ENCODE measurements around the gene EML4. TPM values are rescaled to one million over a fixed set of nuclear protein-coding genes. Genes with fewer than 3 reads are reported as not detected.

Gene EML4
- total and polyA plus RNA-seq, 7 experiments from 2014 or later = 64.9 to 167 (median 141) TPM

DNA sequence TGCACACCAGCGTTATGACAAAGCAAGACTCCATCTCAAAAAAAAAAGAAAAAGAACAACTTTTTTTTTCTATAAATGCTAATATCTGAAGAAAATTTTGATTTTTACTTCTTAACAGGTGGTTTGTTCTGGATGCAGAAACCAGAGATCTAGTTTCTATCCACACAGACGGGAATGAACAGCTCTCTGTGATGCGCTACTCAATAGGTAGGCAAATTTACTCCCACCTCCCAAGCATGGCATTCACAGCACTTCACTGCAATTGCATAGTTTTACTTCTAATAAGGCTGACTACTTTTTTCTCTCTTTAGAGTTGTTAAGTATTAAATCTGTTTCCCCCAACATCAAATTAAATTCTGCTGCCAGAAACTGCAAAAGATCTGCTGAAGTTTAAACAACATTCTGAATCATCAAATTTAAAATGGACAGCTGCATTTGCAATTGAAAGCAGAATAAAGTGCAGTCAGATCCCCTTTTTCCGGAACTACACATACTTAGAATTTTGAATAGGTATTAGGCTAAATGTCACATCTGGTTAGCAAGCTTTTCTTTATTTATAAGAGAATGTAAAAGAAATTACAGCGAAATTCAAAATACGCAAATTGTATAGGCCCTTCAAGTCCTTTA is 146.8 kb downstream of the EML4 start:
- Histone ChIP-seq H3K36me3 (ENCODE audit: control insufficient read depth in 2 of 3, insufficient read depth in 3 of 3, low read length in 3 of 3) (peaks cover 6 to 34% (median 6%) of the 10 kb centered on the region in 3 experiments), H3K4me1 (ENCODE audit: control insufficient read depth in 2 of 2, insufficient read depth in 2 of 2, low read length in 2 of 2) (no peaks in the 10 kb centered on the region), H3K27me3 (ENCODE audit: control insufficient read depth in 2 of 2, insufficient read depth in 2 of 2, low read length in 2 of 2) (no peaks in the 10 kb centered on the region), H3K9me3 (ENCODE audit: control insufficient read depth in 2 of 3, low read length in 3 of 3) (no peaks in the 10 kb centered on the region), H3K27ac (ENCODE audit: low read depth, low read length) (no peak overlapping the region), H3K4me3 (ENCODE audit: low read length) (no peak overlapping the region)
- no peaks in the 10 kb centered on the region for H3K9me3 Mint-ChIP-seq
- DNase-seq = no peak
- no peak overlapping the region for H3K4me3 Mint-ChIP-seq
- H3K27me3 Mint-ChIP-seq = no peaks in the 10 kb centered on the region
- ChIA-PET CTCF (interaction anchor here (0.7 to 1.1 kb wide), 2 partner anchors 20 to 204 kb away, joined by 3 read pairs; no protein-coding TSS in a partner anchor), POLR2A (interaction anchor here (0.6 kb wide), 1 partner anchor 144 kb away, joined by 4 read pairs; no protein-coding TSS in a partner anchor)
- H3K4me1 Mint-ChIP-seq = peaks cover 7 to 43% (median 31%) of the 10 kb centered on the region in 7 donors
- peaks cover 5 to 46% (median 32%) of the 10 kb centered on the region in 5 donors for H3K36me3 Mint-ChIP-seq
- intact Hi-C loops (cut with micrococcal nuclease) = loop anchor here in 1 of 2 donors (2.0 to 5.0 kb wide), 2 partner anchors 15 to 214 kb away; no protein-coding TSS in a partner anchor
- no peak for ATAC-seq
- H3K27ac Mint-ChIP-seq = peak overlapping the region in 8 of 9 donors; percentile 22 to 90 (median 70)

DNA sequence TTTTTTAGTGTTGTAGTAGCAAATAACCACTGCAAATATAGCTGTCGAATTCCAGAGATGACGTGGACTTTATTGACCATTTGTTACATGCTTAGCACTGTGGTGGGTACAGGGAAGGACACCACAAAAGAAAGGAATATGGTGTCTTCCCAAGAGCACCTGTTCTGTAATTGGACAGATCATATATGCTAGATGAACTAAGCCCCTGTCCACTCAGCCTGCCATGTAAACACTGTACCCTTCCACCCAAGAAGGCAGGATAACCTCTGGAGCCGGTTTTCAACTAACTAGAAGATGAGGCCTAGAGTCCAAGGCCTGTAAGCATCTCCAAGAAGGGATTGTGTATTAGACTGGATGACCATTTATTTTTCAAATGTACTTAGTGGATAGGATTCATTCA is 147.8 kb downstream of the EML4 start:
- intact Hi-C loops (cut with micrococcal nuclease) = loop anchor here in 1 of 2 donors (2.0 to 5.0 kb wide), 2 partner anchors 16 to 215 kb away; no protein-coding TSS in a partner anchor
- no peak overlapping the region for H3K27ac ChIP-seq (ENCODE audit: low read depth, low read length)
- Mint-ChIP-seq H3K36me3 (peaks cover 5 to 51% (median 34%) of the 10 kb centered on the region in 5 donors), H3K27ac (peak overlapping the region in 7 of 9 donors; percentile 41 to 90 (median 68)), H3K27me3 (no peaks in the 10 kb centered on the region), H3K4me3 (peak overlapping the region in 1 of 10 donors; percentile 34), H3K9me3 (no peaks in the 10 kb centered on the region), H3K4me1 (peaks cover 10 to 51% (median 38%) of the 10 kb centered on the region in 7 donors)
- no peak for ATAC-seq
- DNase-seq = no peak
- H3K36me3 ChIP-seq (ENCODE audit: control insufficient read depth in 2 of 3, insufficient read depth in 3 of 3, low read length in 3 of 3) = peaks cover 6 to 34% (median 6%) of the 10 kb centered on the region in 3 experiments
- H3K4me1 ChIP-seq (ENCODE audit: control insufficient read depth in 2 of 2, insufficient read depth in 2 of 2, low read length in 2 of 2) = no peaks in the 10 kb centered on the region
- no peaks in the 10 kb centered on the region for H3K9me3 ChIP-seq (ENCODE audit: control insufficient read depth in 2 of 3, low read length in 3 of 3)
- no peak overlapping the region for H3K4me3 ChIP-seq (ENCODE audit: low read length)
- POLR2A ChIA-PET = interaction anchor here (0.6 to 0.8 kb wide), 2 partner anchors 45 to 71 kb away, joined by 3 to 4 read pairs; no protein-coding TSS in a partner anchor
- CTCF ChIA-PET = interaction anchor here (0.6 to 1.1 kb wide), 3 partner anchors 21 to 1467 kb away, joined by 3 to 5 read pairs (median 3); no protein-coding TSS in a partner anchor
- H3K27me3 ChIP-seq (ENCODE audit: control insufficient read depth in 2 of 2, insufficient read depth in 2 of 2, low read length in 2 of 2) = no peaks in the 10 kb centered on the region

DNA sequence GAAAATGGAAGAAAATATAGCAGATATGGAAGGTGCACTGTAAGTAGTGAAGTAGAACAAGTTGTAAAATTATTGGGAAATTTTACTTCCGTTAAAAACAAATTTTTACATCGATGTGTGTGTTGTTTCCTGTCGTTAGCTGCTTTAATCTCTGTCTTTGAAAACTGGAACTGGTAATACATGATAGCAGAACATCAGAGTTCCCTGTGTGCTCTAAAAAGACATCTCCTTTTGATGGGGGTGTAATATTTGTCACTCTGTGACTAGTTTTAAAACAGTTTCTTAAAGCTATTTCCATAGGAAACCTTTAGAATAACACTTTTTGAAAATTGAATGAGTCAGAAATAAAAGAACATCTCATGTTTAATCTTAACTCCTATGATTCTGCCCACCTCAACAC is 148.3 kb downstream of the EML4 start:
- Mint-ChIP-seq H3K9me3 (no peaks in the 10 kb centered on the region), H3K27ac (peak overlapping the region in 8 of 9 donors; percentile 41 to 90 (median 74)), H3K4me1 (peaks cover 10 to 57% (median 40%) of the 10 kb centered on the region in 7 donors), H3K36me3 (peaks cover 5 to 51% (median 34%) of the 10 kb centered on the region in 5 donors), H3K4me3 (peak overlapping the region in 4 of 10 donors; percentile 34 to 43 (median 40)), H3K27me3 (no peaks in the 10 kb centered on the region)
- CTCF ChIA-PET = interaction anchor here (0.6 kb wide), 1 partner anchor 1467 kb away, joined by 5 read pairs; no protein-coding TSS in a partner anchor
- Histone ChIP-seq H3K27me3 (ENCODE audit: control insufficient read depth in 2 of 2, insufficient read depth in 2 of 2, low read length in 2 of 2) (no peaks in the 10 kb centered on the region), H3K4me3 (ENCODE audit: low read length) (no peak overlapping the region), H3K36me3 (ENCODE audit: control insufficient read depth in 2 of 3, insufficient read depth in 3 of 3, low read length in 3 of 3) (peaks cover 6 to 34% (median 6%) of the 10 kb centered on the region in 3 experiments), H3K9me3 (ENCODE audit: control insufficient read depth in 2 of 3, low read length in 3 of 3) (no peaks in the 10 kb centered on the region), H3K27ac (ENCODE audit: low read depth, low read length) (peak overlapping the region; percentile 3), H3K4me1 (ENCODE audit: control insufficient read depth in 2 of 2, insufficient read depth in 2 of 2, low read length in 2 of 2) (no peaks in the 10 kb centered on the region)
- peak in 4 of 9 donors; percentile 12 to 48 (median 26) for DNase-seq
- intact Hi-C loops (cut with micrococcal nuclease) = loop anchor here in 1 of 2 donors (2.0 to 5.0 kb wide), 2 partner anchors 17 to 215 kb away; no protein-coding TSS in a partner anchor
- POLR2A ChIA-PET = interaction anchor here (0.6 to 0.8 kb wide), 2 partner anchors 45 to 71 kb away, joined by 3 to 4 read pairs; no protein-coding TSS in a partner anchor
- peak; percentile 44 for ATAC-seq

DNA sequence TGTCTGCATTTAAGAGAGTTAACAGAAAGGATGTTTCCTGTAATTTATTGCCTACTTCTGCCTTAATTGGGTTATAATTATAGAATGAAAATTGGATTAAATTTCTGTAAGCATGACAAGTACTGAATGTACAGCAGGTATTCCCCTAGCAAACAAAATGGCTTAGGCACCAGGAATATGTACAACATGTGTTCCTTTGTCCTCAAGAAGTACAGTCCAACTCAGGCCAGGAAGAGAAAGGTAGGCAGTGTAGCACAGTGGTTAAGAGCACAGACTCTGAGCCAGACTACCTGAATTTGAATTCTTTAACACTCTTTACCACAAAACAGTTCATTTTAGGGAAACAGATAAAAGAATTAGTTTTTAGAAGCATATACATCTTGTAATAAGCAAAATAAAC is 148.8 kb downstream of the EML4 start:
- Histone ChIP-seq H3K9me3 (ENCODE audit: control insufficient read depth in 2 of 3, low read length in 3 of 3) (no peaks in the 10 kb centered on the region), H3K27ac (ENCODE audit: low read depth, low read length) (no peak overlapping the region), H3K4me3 (ENCODE audit: low read length) (no peak overlapping the region), H3K36me3 (ENCODE audit: control insufficient read depth in 2 of 3, insufficient read depth in 3 of 3, low read length in 3 of 3) (peaks cover 6 to 34% (median 6%) of the 10 kb centered on the region in 3 experiments), H3K4me1 (ENCODE audit: control insufficient read depth in 2 of 2, insufficient read depth in 2 of 2, low read length in 2 of 2) (no peaks in the 10 kb centered on the region), H3K27me3 (ENCODE audit: control insufficient read depth in 2 of 2, insufficient read depth in 2 of 2, low read length in 2 of 2) (no peaks in the 10 kb centered on the region)
- no peak for DNase-seq
- Mint-ChIP-seq H3K27me3 (no peaks in the 10 kb centered on the region), H3K4me3 (peak overlapping the region in 2 of 10 donors; percentile 34 to 41), H3K4me1 (peaks cover 10 to 59% (median 43%) of the 10 kb centered on the region in 7 donors), H3K9me3 (no peaks in the 10 kb centered on the region), H3K36me3 (peaks cover 5 to 56% (median 34%) of the 10 kb centered on the region in 5 donors), H3K27ac (peak overlapping the region in 8 of 9 donors; percentile 41 to 90 (median 74))
- intact Hi-C loops (cut with micrococcal nuclease) = loop anchor here in 1 of 2 donors (2.0 to 5.0 kb wide), 2 partner anchors 17 to 216 kb away; no protein-coding TSS in a partner anchor
- ChIA-PET CTCF (no interaction called here), POLR2A (interaction anchor here (0.8 kb wide), 1 partner anchor 44 kb away, joined by 3 read pairs; no protein-coding TSS in a partner anchor)
- no peak for ATAC-seq

DNA sequence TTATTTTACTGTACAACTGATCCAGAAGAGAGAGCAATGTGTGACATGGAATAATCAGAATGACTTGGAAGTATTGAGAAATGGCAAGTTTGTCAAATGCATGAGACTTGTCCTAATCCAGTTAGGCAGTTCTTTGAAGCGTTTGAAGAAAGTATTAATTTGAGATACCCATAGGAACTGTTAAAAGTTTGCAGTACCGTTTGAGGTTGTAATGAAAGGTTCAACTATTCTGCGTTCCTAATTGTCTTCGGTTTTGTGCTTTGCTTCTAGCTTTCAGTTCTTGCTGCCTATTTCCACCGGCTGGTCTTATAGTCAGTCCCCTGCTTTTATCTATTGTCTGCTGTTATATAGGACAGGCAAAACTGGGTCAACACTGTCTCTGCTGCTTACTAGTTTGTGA is 150.1 kb downstream of the EML4 start:
- Mint-ChIP-seq H3K36me3 (peaks cover 5 to 55% (median 33%) of the 10 kb centered on the region in 5 donors), H3K4me3 (no peak overlapping the region), H3K9me3 (no peaks in the 10 kb centered on the region), H3K4me1 (peaks cover 10 to 59% (median 43%) of the 10 kb centered on the region in 7 donors), H3K27ac (peak overlapping the region in 5 of 9 donors; percentile 20 to 72 (median 45)), H3K27me3 (no peaks in the 10 kb centered on the region)
- intact Hi-C loops (cut with micrococcal nuclease) = loop anchor here in 1 of 2 donors (5.0 kb wide), 1 partner anchor 217 kb away; no protein-coding TSS in a partner anchor
- H3K27ac ChIP-seq (ENCODE audit: low read depth, low read length) = no peak overlapping the region
- ChIA-PET POLR2A (no interaction called here), CTCF (no interaction called here)
- no peaks in the 10 kb centered on the region for H3K27me3 ChIP-seq (ENCODE audit: control insufficient read depth in 2 of 2, insufficient read depth in 2 of 2, low read length in 2 of 2)
- H3K9me3 ChIP-seq (ENCODE audit: control insufficient read depth in 2 of 3, low read length in 3 of 3) = no peaks in the 10 kb centered on the region
- no peaks in the 10 kb centered on the region for H3K4me1 ChIP-seq (ENCODE audit: control insufficient read depth in 2 of 2, insufficient read depth in 2 of 2, low read length in 2 of 2)
- no peak for ATAC-seq
- DNase-seq = no peak
- H3K36me3 ChIP-seq (ENCODE audit: control insufficient read depth in 2 of 3, insufficient read depth in 3 of 3, low read length in 3 of 3) = peaks cover 6 to 34% (median 6%) of the 10 kb centered on the region in 3 experiments
- no peak overlapping the region for H3K4me3 ChIP-seq (ENCODE audit: low read length)

DNA sequence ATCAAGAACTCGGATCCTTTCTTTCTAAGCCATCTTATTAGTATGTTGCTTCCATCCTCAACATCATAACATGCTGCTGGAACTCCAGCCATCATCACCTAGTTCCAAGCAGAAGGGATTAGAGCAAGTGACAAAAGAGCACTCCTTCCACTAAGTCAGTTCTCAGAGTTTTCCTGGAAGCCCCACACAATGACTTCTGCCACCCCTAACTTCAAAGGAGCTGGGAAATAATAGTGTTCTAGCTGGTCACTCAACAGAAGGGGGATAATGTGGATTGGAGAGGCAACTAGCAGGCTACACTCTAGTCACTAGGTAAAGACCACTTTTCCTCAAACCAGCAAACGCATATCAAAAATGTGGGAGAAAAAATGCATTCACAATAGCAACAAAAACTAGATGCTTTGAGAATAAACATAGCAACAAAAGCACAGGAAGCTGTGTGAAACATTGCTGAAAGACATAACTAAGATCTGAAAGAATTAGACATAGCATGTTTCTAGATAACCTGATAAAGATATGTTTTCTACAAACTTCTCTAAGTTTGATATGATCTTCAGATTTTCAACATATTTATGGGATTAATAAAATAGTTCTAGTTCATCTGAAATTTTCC is 152.4 kb downstream of the EML4 start:
- peak overlapping the region in 2 of 10 donors; percentile 16 to 27 for H3K4me3 Mint-ChIP-seq
- POLR2A ChIA-PET = no interaction called here
- DNase-seq = peak in 1 of 9 donors; percentile 21

More for the DNA sequence above, 152.4 kb downstream of the EML4 start:
- Mint-ChIP-seq H3K27me3 (no peaks in the 10 kb centered on the region), H3K27ac (peak overlapping the region; percentile 30 to 87 (median 72)), H3K4me1 (peaks cover 0 to 43% (median 32%) of the 10 kb centered on the region in 7 donors), H3K9me3 (no peaks in the 10 kb centered on the region), H3K36me3 (peaks cover 0 to 48% (median 33%) of the 10 kb centered on the region in 5 donors)
- H3K4me3 ChIP-seq (ENCODE audit: low read length) = no peak overlapping the region
- no peaks in the 10 kb centered on the region for H3K4me1 ChIP-seq (ENCODE audit: control insufficient read depth in 2 of 2, insufficient read depth in 2 of 2, low read length in 2 of 2)
- peaks cover 0 to 36% (median 5%) of the 10 kb centered on the region in 3 experiments for H3K36me3 ChIP-seq (ENCODE audit: control insufficient read depth in 2 of 3, insufficient read depth in 3 of 3, low read length in 3 of 3)
- CTCF ChIA-PET = interaction anchor here (0.6 kb wide), 1 partner anchor 108 kb away, joined by 5 read pairs; no protein-coding TSS in a partner anchor
- no peaks in the 10 kb centered on the region for H3K27me3 ChIP-seq (ENCODE audit: control insufficient read depth in 2 of 2, insufficient read depth in 2 of 2, low read length in 2 of 2)
- H3K27ac ChIP-seq (ENCODE audit: low read depth, low read length) = peak overlapping the region; percentile 10
- intact Hi-C loops (cut with micrococcal nuclease) = no loop called here
- ATAC-seq = no peak
- H3K9me3 ChIP-seq (ENCODE audit: control insufficient read depth in 2 of 3, low read length in 3 of 3) = no peaks in the 10 kb centered on the region
